Stimulated activated CD4-positive, alpha-beta T cell treated with anti-CD3 and anti-CD28 coated beads, Interleukin-2, amount 100 ng/mL, for 24 hours (primary cell): ENCODE data around the gene KCNN3.

Source experiments
- DNase-seq, 2 donors: peaks; one replicate each; pipeline ENCODE4 v3.0.0-alpha.2; 2020

KCNN3 gene

DNA sequence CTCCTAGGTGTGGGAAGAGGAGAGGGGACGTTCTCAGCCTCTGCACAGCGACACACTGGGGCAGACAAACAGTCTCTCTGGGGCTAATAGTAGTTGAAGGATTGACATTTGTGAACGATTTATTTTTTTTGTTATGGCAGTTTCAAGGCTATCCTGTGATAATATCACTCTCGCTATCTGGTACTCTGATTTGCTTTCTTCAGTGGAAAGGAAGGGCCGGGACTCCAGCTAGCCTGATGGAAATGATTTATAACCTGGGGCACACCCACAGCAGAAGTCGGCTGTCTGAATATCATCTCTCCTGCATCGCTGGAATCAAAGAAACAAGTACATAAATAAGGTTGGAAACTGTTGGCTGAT lies 122.7 kb downstream of the KCNN3 start:
- no peak for DNase-seq

DNA sequence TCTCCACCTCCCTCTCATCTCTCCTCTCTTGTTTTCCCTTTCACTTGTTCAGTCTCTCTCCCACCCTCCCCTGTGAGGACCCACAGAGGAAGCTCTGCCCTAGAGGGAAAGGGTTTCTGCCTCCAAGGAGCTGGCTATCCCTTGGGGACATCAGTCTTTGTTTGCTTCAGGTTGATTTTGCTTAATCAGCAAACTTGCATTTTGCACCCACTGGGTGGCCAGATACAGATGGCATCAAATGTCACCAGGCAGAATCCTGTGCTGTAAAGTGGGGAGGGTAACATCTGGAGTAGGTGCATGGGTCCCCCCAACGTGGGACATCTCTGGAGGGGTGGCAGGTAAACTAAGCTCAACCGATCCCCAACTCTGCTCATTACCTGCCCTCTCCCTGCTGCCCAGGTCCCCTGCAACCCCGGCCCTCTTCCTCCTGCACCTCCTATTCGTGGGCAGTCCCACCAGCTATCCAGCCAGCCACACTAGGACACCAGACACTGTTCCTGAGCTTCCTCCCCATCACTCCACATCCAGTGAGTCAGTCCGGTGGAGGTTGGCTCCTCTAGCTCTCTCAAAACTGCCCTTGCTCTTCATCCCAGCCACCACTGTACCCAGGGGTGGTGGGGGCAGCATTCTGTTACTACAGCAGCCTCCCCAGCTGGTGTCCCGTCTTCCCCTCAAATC lies 123.3 kb downstream of the KCNN3 start:
- no peak for DNase-seq

DNA sequence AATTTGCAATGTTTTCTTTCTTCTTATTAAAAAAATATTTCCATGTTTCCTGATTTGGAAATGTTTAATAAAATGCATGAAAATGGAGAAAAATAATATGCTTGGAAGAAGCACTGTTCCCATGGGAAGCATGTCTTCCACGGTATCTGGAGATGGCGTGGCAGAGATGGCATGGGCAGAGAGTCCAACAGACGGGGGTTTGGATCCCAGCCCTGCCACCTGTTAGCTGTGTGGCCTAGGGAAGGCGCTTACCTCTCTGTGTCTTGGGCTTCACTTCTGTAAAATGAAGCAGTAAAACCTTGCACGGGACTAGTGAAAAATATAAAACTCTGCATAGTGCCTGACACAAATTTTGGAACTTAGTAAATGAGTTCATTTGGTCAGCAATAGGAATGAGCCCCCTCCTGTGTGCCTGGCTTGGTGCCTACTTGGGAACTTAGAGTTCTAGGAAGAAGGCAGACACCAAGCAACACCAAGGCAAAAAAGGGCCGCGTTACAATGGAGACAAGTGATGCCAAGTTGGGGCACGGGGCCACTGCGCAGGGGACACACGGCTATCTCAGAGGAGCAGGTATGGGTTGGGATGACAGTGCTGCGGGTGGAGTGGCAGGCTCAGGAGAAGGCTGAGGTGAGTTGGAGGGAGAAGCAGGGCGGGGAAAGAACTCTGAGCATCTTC lies 124.2 kb downstream of the KCNN3 start:
- DNase-seq = no peak

DNA sequence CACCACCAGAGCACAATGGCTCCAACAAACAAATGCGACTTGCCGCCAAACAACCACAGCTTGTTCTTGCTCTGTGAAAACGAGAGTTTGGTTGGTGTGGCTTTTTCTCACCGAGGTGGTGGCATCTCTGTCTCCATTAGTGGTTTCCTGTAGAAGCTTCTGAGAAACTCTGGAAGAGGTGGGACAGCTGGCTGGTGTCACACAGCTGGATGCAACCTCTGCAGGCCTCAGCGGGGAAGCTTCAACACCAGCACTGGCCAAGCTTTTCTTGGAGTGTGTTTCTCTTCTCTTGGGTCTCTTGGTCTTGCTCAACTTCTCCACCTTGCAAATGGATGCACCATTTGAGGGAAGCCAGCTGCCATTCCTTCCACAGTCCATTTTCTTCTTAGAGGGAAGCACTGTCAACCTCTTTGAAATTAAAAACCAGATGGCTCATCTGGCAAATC lies 124.8 kb downstream of the KCNN3 start:
- DNase-seq = peak in 1 of 2 donors; percentile 48

DNA sequence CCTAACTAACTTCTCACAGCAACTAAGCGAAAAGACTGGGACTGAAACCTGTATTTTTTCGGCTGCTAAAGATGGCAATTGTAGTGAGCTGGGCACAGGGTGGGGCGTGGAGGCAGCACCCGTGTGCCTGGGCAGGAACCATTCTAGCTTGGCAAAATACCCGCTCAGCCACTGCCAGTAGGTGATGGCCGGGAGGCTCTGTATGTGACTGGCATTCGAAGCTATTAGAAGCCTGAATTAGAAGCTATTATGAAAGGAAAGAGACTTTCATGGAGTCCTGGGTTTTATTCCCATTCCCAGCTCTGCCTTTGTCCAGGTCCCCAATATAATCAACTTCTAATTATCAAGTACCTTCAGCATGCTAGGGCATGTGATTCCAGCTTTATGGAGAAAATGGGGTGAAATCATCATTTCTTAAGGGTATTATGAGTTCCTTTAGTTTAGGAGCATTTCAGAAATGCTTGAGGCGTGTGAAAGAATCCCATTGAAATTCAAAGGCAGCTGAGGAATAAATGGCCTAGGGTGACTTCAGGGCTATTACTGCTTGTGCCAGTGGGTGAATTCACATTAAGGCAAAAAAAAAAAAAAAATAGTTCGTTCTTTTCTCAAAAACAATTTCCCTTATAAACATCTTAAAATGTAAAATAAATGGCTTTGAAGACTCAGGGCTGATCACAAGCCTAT lies 125.6 kb downstream of the KCNN3 start:
- no peak for DNase-seq

DNA sequence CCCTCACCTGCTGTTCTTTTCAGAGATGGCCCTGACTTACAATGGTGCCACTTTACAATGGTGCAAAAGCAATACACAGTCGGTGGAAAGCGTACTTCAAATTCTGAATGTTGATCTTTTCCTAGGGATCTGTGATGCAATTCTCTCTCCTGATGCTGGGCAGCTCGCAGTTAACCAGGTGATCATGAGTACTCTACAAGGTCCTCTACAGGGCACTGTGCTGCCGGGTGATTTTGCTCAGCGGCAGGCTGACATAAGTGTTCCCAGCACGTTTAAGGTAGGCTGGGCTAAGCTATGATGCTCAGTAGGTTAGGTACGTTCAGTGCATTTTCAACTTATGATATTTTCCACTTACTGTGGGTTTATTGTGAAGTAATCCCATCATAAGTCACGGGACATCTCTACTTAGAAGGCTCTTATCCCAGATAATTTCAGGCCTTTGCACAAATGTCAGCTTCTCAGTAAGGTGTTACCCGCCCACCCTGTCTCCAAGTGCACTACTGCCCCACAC lies 126.5 kb downstream of the KCNN3 start:
- no peak for DNase-seq

DNA sequence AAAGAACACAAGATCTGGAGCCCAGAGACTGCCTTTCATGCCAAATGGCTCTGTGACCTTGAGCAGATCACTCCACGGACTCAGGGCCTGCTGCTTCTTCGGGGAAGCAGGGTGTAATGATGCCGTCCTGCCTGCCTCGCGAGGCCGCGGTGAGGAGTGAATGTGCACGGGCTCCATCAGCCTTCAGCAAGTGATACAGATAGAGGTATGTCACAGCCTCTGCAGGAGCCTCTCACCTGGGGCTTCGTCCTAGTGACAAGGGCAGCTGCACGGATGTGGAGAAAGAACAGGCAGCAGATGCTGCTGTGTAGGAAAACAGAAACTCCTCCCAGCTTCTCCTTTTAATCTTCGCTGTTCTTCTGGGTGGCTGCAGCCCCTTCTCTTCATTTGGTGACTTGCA lies 127.5 kb downstream of the KCNN3 start:
- DNase-seq = no peak

DNA sequence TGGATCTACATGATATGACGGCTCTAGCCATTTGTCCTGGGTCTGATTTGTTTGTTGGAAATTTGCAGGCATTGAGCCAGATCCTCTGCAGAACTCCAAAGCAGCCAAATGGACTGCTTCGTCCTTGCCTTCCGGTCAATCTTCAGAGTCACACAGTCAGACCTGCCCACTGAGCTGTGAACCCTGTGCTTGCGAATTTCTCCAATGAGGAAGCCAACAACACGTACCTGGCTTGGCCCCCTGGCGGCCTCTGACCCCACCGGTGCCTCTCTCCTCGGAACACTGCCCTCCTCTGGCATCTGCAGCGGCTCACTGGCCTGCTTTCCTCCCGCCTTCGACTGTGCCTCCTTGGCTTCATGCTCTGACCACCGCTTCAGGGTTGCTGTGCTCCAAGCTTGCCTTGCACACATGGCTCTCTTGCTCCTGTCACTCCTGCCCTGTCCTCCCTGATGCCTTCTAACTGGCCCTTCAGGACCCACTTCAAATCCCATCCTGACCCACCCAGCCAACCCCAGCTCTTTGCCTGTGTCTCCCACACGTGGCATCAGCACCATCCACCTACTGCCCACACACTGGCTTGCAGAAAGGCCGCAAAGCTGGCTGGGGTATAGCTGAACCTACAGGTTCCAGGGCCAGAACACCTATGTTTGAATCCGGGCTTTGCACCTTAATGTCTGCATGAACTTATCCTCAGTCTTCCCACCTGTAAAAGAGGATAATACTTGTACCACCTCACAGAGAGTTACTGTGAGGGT lies 128.2 kb downstream of the KCNN3 start:
- no peak for DNase-seq

DNA sequence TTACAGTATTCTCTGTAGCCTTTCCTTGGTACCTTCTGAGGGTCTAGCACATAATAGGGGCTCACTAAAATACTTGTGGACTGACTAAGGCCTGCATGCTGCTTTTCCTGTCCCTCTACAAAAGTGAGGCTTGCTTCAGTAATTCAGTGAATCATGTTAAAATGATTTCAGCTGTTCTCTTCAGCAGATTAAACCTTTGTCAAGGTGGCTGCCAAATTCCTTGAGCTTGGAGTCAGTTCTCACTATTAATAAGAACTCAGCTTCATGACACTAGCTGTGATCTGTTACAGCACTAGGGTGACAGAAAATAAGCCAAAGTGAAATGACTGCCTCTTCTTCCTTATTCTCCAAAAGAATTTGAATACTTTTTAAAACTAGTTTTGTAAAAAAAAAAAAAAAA lies 128.8 kb downstream of the KCNN3 start:
- no peak for DNase-seq

DNA sequence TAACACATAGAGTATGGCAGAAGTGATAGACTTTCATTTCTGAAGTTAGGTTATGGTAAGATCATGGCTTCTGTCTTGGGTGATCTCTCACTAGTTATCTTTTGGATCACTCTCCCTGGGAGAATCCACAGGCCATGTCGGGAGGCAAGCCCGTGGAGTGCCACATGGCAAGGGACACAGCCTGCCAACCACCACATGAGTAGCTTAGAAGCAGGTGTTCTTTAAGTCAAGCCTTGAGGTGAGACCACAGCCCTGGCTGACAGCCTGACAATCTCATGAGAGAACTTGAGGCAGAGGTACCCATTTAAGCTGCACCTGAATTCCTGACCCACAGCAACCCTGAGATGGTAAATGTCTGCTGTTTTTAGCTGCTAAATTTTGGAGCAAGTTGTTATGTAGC lies 130.4 kb downstream of the KCNN3 start:
- no peak for DNase-seq

DNA sequence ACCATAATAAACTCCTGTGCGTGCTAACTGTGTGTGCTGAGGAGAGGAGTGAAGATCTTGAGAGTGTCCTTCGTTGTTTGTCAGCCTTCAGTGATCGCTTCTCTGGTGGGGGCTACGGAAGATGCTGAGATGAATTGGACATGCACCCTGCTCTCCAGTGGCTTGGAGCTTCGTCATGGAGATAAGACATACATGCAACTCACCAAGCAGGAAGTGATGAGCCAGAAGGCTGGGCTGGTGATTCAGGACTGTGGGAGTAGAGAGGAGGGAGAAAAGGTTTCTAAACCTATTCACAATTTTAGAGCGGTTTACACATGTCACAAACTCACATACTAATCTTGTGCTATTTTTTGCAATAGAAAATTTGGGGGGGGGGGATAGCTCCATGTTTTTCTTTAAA lies 133.2 kb downstream of the KCNN3 start:
- peak; percentile 65 to 67 for DNase-seq

DNA sequence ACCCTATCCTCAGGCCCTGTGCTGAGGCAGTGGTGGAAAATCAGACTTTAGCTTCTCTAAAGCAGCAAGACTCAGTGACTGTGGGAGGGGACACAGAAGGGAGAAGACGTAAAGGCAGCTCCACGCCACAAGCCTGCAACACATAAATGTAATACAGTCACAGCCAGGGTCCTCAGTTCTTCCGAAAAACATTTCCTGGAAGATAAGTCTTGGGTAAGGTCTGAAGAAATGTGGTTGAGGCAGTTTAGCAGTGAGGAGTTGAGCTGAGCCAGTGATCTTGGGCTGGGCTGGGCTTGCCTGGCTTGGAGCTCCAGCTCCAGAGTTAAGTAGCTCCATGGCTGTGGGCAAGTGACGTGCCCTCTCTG lies 134.3 kb downstream of the KCNN3 start:
- DNase-seq = no peak

DNA sequence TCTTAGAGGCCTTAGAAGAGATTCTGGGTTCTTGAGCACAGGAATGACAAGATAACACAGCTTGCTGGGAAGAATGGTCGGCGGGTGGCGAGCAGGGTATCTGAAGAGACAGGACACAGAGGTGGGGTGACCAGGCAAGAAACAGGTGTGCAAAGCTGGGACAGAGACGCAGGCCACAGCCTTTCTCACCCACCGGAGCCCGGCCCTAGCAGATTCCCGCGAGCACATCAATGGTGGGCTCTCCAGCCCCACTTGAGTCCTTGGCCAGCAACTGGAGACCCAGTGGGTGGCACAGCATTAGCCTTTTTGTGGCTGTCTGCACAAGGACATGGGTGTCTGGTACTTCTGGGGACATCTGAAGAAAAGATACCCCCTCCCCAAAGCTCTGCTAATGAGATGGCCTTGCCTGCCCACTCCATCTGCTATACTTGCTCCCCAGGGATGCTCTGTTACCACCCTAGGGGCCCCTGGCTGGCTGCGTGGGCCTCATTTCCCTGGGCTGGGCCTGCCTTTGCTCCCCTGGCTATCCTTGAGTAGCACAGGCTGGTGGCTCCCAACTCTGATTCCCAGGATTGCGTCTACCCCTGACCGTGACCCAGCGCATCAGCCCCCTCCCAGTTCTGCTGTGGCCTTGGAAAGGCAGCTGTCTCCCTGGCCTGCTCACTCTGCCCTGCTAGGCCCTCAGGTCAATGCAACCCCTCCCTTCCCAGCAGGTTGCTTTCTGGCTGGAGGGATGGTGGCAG lies 134.8 kb downstream of the KCNN3 start:
- DNase-seq = no peak

DNA sequence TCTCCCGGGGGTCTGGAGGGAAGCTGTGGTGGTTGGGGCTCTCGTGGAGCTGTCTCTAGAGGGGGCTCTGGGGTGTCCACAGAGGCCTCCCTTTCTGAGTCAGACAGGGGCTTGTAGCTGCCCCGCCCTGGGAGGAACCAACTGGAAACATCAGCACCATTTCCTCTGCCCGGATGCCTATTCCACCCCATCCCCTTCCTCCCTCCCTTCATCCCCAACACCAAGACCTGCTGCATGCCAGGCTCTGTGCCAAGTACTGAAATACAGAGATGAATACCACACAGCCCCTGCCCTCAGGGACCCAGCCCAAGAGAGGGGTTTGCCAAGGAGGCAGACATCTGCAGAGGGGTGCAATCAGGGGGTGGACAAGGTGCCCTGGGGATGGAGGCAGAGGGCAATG lies 136.5 kb downstream of the KCNN3 start:
- no peak for DNase-seq

DNA sequence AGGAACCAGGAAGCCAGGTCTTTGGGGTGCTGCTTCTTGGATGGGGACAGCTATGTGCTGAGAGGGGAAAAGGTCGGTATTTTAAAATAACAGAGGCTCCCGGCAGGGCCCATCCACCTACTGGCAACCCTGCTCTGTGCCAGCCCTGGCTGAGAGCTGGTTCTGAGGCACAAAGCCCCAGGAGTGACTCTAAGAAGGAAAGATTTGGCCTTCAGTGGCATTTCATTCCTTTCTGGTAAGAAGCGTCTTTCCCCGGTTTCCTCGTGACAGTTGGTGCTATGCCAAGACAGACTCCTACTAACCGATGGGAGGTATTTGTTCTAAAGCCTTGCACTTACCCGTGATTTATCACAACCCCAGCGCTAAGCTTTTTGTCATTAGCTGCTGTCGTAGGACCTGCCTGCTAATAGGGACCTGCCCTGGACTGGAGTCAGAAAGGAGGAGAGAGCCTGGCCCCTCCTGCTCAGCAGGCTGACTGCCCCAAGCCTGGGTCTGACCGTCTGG lies 139.0 kb downstream of the KCNN3 start:
- no peak for DNase-seq

DNA sequence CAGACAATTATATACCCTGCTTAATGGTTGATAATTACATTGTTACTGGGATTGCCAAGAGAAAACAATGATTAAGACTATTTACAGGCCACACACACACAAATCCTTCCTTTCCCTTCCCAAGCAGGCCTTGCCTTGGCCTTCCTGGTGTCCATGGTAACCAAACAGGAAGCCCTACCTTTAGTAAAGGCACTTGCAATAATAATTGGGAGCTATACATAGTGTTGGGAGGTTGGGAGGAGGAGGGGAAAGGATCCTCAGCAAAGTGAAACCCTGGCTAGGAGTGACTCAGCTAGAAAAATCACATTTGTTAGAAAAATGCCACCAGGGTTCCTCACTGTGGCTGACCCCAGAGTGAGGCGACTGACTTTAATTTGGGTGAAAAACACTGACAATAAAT lies 139.8 kb downstream of the KCNN3 start:
- no peak for DNase-seq

DNA sequence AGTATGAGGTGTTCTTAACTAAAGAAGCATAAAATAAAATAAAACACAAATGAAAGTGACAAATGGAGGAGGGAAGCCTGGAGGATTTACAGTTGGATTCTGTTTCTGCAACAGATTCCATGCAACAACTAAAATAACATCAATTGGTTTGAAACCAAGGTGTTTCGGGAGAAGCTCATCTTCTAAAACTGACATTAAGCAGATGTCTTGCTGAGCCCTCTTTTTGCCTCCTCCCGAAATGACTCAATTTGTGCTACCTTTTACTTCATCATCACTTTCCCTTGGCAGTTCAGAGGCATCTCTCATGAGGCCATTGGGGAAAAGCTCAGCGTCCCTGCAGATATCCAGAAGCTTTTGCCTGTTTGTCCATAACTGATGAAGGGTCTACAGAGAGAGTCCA lies 140.5 kb downstream of the KCNN3 start:
- no peak for DNase-seq

DNA sequence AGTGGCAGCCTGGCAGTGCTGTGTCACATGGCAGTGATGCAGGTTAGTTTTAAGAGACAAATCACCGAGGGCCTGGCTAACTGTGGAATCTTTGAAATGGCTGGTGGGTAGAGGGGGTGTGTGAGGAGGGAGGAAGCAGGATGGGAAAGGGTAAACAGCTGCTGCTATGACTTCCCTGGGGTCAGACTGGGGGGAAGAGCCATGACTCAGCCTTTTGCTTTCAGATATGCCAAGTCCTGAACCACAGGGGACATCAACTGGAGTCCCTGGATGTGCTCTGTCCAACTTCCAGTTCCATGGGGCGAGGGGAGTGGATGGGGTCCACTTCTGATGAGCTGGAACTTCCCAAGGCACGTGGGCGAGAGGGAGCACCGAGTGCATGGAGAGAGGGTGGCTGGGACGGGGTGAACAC lies 141.0 kb downstream of the KCNN3 start:
- no peak for DNase-seq

DNA sequence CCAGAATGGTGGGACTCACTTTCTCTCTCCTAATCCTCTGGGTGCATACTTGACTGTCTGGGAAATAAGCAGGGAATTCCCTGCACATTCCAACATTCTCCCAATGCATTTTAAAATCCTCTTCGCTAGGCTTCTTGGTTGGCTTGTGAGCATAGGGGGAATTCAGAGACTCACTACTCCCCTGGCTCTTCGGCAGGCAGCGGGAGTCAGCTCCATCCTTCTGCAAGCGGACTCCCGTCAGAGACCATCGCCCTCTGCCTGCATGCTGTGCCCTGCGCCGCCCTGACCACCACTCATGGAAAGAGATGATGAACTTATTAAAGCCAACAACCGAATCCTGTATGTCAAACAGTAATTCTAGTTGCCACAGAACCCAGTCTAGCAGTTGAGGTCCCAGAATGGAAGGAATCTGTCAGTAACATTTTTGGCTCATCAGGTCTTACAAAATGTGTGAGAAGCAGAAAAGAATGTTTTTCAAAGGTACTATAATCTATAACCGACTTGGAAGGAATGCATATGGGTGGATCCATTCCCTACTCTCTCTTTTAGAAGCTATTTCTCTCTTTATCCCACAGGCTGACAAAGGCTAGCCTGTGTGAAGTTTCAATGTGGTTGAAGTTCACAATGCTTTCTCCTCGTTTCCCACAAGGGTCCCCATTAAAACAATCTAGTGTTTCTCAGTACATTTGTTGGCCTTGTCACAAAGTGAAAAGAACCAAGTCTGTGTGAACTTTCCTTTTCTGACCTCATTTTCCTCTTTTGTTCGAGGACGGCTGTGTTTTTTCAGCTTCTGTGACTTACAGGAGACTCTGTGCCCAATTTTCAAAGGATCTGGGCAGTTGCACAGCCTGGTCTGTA lies 143.0 kb downstream of the KCNN3 start:
- no peak for DNase-seq

DNA sequence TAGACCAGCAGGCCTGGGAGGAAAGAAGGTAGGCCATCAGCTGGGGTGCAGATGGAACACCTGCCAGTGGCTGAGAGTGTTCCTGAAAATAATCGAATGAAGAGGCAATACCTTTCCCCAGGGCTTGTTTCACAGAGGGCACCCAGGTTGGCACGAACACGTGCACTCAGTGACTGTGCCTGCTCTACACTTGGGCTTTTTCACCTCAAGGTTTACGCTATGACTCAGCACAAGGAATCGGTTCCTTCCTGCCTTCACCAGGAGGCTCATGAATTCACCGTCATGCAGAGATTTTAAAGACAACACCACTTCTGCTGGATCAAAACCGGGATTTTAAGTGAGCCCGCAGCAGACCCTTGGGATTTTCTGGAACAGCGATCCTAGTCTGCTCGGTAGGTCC lies 143.6 kb downstream of the KCNN3 start:
- DNase-seq = peak in 1 of 2 donors; percentile 38

DNA sequence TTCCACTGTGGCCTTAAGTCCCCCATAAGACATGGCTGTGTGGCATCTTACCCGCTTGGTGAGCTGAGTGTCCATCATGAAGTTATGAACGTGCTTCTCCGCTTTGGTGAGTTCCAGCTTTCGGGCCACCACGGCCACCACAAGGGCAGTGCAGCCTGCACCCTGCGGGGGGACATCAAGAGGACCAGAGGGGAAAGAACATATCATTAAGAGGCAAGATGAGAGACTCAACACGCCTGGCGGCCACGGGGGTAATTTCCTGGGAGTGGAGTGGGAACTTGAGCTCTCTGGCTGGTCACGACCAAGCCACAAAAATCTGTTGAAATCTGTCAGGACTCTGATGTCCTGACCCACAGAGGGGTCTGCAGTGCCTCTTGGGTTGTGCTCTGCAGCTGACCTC lies 144.2 kb downstream of the KCNN3 start:
- DNase-seq = no peak
